ENCODE measurements around the gene VPS54.

Gene VPS54

GRCh38 chr2:63880625-63881024 lies 138.6 kb downstream of the VPS54 start:
- Histone ChIP-seq H3K36me3 (ENCODE audit: low read length) (peaks cover 9% of the 10 kb centered on the region; the same call in 1 of the 2 replicates), H3K79me2 (ENCODE audit: insufficient read depth, low read length) (peaks cover 10% of the 10 kb centered on the region; the same call in 1 of the 2 replicates), H3F3A (ENCODE audit: insufficient read depth) (peaks cover 4% of the 10 kb centered on the region; the same call in 1 of the 2 replicates), H3K27me3 (ENCODE audit: low read length) (no peaks in the 10 kb centered on the region), H3K9ac (ENCODE audit: low read length) (no peak overlapping the region), H3K9me2 (replicated peaks; ENCODE audit: insufficient read depth, low read length) (no peaks in the 10 kb centered on the region), H3K4me3 (ENCODE audit: insufficient read depth, low read length, poor library complexity, severe bottlenecking) (no peak overlapping the region), H3K4me2 (ENCODE audit: low read depth, low read length, poor library complexity, severe bottlenecking) (no peak overlapping the region), H4K20me1 (ENCODE audit: low read depth, low read length) (no peaks in the 10 kb centered on the region), H2AFZ (ENCODE audit: low read depth, low read length, severe bottlenecking) (no peak overlapping the region), H3K27ac (ENCODE audit: low read depth, low read length) (no peak overlapping the region), H3K9me3 (ENCODE audit: insufficient read depth, low read length) (no peaks in the 10 kb centered on the region)
- TF ChIP-seq EZH2phosphoT487 (conservative IDR thresholded peaks at IDR 0.05; ENCODE audit: low read length) (no peak), CTCF (IDR thresholded peaks at IDR 0.05; ENCODE audit: insufficient read depth, low read length, poor library complexity, severe bottlenecking) (no peak)

GRCh38 chr2:63879876-63880433 lies 139.3 kb downstream of the VPS54 start:
- Histone ChIP-seq H3K27me3 (ENCODE audit: low read length) (no peaks in the 10 kb centered on the region), H4K20me1 (ENCODE audit: low read depth, low read length) (no peaks in the 10 kb centered on the region), H3K36me3 (ENCODE audit: low read length) (peaks cover 7% of the 10 kb centered on the region; the same call in 1 of the 2 replicates), H3K27ac (ENCODE audit: low read depth, low read length) (no peak overlapping the region), H3K4me3 (ENCODE audit: insufficient read depth, low read length, poor library complexity, severe bottlenecking) (no peak overlapping the region), H3K9ac (ENCODE audit: low read length) (no peak overlapping the region), H3K79me2 (ENCODE audit: insufficient read depth, low read length) (peaks cover 10% of the 10 kb centered on the region; the same call in 1 of the 2 replicates), H3K9me2 (replicated peaks; ENCODE audit: insufficient read depth, low read length) (no peaks in the 10 kb centered on the region), H2AFZ (ENCODE audit: low read depth, low read length, severe bottlenecking) (no peak overlapping the region), H3F3A (ENCODE audit: insufficient read depth) (no peaks in the 10 kb centered on the region), H3K9me3 (ENCODE audit: insufficient read depth, low read length) (no peaks in the 10 kb centered on the region), H3K4me2 (ENCODE audit: low read depth, low read length, poor library complexity, severe bottlenecking) (no peak overlapping the region)
- no peak for TF ChIP-seq EZH2phosphoT487 (conservative IDR thresholded peaks at IDR 0.05; ENCODE audit: low read length)
- TF ChIP-seq CTCF (IDR thresholded peaks at IDR 0.05; ENCODE audit: insufficient read depth, low read length, poor library complexity, severe bottlenecking), result no peak

GRCh38 chr2:63878486-63878885 lies 140.7 kb downstream of the VPS54 start:
- Histone ChIP-seq H2AFZ (ENCODE audit: low read depth, low read length, severe bottlenecking) (no peak overlapping the region), H3K27ac (ENCODE audit: low read depth, low read length) (no peak overlapping the region), H3F3A (ENCODE audit: insufficient read depth) (no peaks in the 10 kb centered on the region), H3K4me2 (ENCODE audit: low read depth, low read length, poor library complexity, severe bottlenecking) (no peak overlapping the region), H4K20me1 (ENCODE audit: low read depth, low read length) (no peaks in the 10 kb centered on the region), H3K9me3 (ENCODE audit: insufficient read depth, low read length) (no peaks in the 10 kb centered on the region), H3K4me3 (ENCODE audit: insufficient read depth, low read length, poor library complexity, severe bottlenecking) (no peak overlapping the region), H3K79me2 (ENCODE audit: insufficient read depth, low read length) (peaks cover 17% of the 10 kb centered on the region; the same call in 1 of the 2 replicates), H3K36me3 (ENCODE audit: low read length) (peaks cover 12% of the 10 kb centered on the region), H3K9me2 (replicated peaks; ENCODE audit: insufficient read depth, low read length) (no peaks in the 10 kb centered on the region), H3K27me3 (ENCODE audit: low read length) (no peaks in the 10 kb centered on the region), H3K9ac (ENCODE audit: low read length) (no peak overlapping the region)
- TF ChIP-seq EZH2phosphoT487 (conservative IDR thresholded peaks at IDR 0.05; ENCODE audit: low read length) (no peak), CTCF (IDR thresholded peaks at IDR 0.05; ENCODE audit: insufficient read depth, low read length, poor library complexity, severe bottlenecking) (no peak)

Data from SU-DHL-6 (cell line).